ENCODE data around the gene SOX13.

SOX13 gene

GRCh38 chr1:204065174-204065985, 7.5 kb upstream of the SOX13 start:
- DNase-seq: no peak

- DNase-seq: no peak
Measured at GRCh38 chr1:204065986-204066300, 7.0 kb upstream of the SOX13 start.

- no peak for DNase-seq
Measured at GRCh38 chr1:204067935-204068334, 5.0 kb upstream of the SOX13 start.

GRCh38 chr1:204069887-204070286, 3.0 kb upstream of the SOX13 start:
- DNase-seq: no peak

- DNase-seq: no peak
Measured at GRCh38 chr1:204070895-204071294, 2.0 kb upstream of the SOX13 start.

GRCh38 chr1:204073837-204074273, 940 bp downstream of the SOX13 start:
- DNase-seq: no peak

GRCh38 chr1:204074274-204075138, 1.6 kb downstream of the SOX13 start:
- no peak for DNase-seq

- DNase-seq: no peak
Measured at GRCh38 chr1:204075139-204075521, 2.2 kb downstream of the SOX13 start.

GRCh38 chr1:204075890-204076846, 3.3 kb downstream of the SOX13 start:
- DNase-seq: no peak

- no peak for DNase-seq
Measured at GRCh38 chr1:204076891-204077290, 4.0 kb downstream of the SOX13 start.

- DNase-seq: peak; percentile 92
Measured at GRCh38 chr1:204077979-204078696, 5.2 kb downstream of the SOX13 start.

- DNase-seq: no peak
Measured at GRCh38 chr1:204079608-204079999, 6.7 kb downstream of the SOX13 start.

GRCh38 chr1:204080163-204080903, 7.4 kb downstream of the SOX13 start:
- DNase-seq: peak; percentile 97

GRCh38 chr1:204081164-204081790, 8.4 kb downstream of the SOX13 start:
- DNase-seq: no peak

GRCh38 chr1:204081791-204082513, 9.0 kb downstream of the SOX13 start:
- DNase-seq: no peak

GRCh38 chr1:204083491-204083890, 10.6 kb downstream of the SOX13 start:
- no peak for DNase-seq

GRCh38 chr1:204084247-204084772, 11.4 kb downstream of the SOX13 start:
- DNase-seq: peak; percentile 95

- no peak for DNase-seq
Measured at GRCh38 chr1:204085876-204086275, 13.0 kb downstream of the SOX13 start.

GRCh38 chr1:204087181-204087892, 14.4 kb downstream of the SOX13 start:
- DNase-seq: no peak
